Activated CD8-positive, alpha-beta memory T cell treated with anti-CD3 and anti-CD28 coated beads, Interleukin-2, amount 50 U/mL, for 4 hours (primary cell): Measurements from ENCODE around the gene POLDIP2.

Source experiments
- DNase-seq: peaks from one replicate; pipeline ENCODE4 v3.0.0-alpha.2; 2020

POLDIP2 gene

GRCh38 chr17:28315846-28316705 is 41.3 kb downstream of the POLDIP2 start:
- DNase-seq: no peak

DNA sequence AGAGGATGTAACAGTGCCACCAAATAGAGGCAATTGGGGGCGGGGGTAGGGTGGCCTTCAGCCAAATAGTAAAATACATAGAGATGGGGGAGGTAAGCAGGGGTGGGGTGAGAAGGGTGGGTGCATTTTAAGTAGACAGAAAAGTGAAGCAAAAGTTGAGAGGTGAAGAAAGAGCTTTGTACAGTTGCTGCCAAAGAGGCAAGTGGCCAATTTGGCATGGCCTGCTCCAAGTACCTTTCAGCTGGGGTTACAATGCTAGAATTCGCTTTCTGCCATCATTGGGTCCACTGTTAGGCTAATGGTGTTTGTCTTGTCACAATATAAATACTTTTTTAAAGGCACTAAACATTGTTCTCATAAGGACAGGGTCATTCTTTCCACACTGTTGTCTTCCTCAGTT is 43.5 kb downstream of the POLDIP2 start:
- DNase-seq: no peak

DNA sequence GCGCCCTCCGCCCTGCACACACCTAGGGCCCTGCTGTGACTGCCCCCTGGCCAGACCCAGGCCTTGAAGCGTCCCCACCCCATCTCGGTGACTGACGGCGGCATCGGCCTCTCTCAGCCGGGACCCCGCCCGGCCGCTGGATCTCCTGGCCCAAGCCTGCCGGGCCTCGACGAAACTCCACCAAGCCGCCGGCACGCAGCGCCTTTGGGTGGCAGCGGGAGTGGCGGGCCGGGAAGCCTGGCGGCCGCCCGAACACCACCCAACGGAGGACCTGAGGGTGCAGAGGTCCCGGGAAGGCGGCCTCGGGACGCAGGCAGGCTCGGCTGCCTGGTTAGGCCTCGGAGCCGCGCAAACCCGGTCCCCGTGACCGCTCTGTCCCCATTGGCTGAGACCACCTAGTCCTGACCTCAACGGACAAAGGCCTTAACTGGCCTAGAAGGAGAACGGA is 50.3 kb downstream of the POLDIP2 start:
- no peak for DNase-seq

GRCh38 chr17:28298449-28298848 is 58.9 kb downstream of the POLDIP2 start:
- DNase-seq: no peak
